ENCODE measurements around the gene FAM98B. TPM values are rescaled to one million over a fixed set of nuclear protein-coding genes. Genes with fewer than 3 reads are reported as not detected.

Gene FAM98B
- total and polyA plus RNA-seq, 2 of the 13 experiments (the other 11 are each of a cell fraction or from before 2014, with no cell fraction given), result 3.7 to 4.7 TPM

- TF ChIP-seq THRA (CRISPR knock-in tag; IDR thresholded peaks at IDR 0.05; ENCODE audit: borderline replicate concordance) (no peak), UBTF (CRISPR knock-in tag; IDR thresholded peaks at IDR 0.05) (no peak), CSRNP1 (CRISPR knock-in tag; IDR thresholded peaks at IDR 0.05) (no peak), ZBTB8A (CRISPR knock-in tag; IDR thresholded peaks at IDR 0.05; ENCODE audit: borderline replicate concordance, low read depth) (no peak), TRAFD1 (CRISPR knock-in tag; IDR thresholded peaks at IDR 0.05; ENCODE audit: borderline replicate concordance) (no peak), DNMT1 (CRISPR knock-in tag; IDR thresholded peaks at IDR 0.05) (no peak), ZNF503 (CRISPR knock-in tag; IDR thresholded peaks at IDR 0.05) (no peak), EP300 (IDR thresholded peaks at IDR 0.05; ENCODE audit: low read depth in 2 of 2, low read length in 2 of 2) (no peak), EP300 (CRISPR knock-in tag; IDR thresholded peaks at IDR 0.05; ENCODE audit: borderline replicate concordance) (no peak), PHF20 (CRISPR knock-in tag; IDR thresholded peaks at IDR 0.05) (no peak)
Measured at GRCh38 chr15:38533926-38534325, 80.0 kb downstream of the FAM98B start (continued).
